Mesendoderm (in vitro differentiated cells): ENCODE results near the gene CNMD.

Experiments used
- DNase-seq: peaks from one replicate; pipeline ENCODE4 v3.0.0; 2013
- H2AK5ac ChIP-seq: 2 replicates; pipeline ENCODE4 v1.6.1; 2013; ENCODE audit warnings: low read length, inconsistent platforms
- H2BK120ac ChIP-seq: 2 replicates; pipeline ENCODE4 v1.6.1; 2013; ENCODE audit warnings: low read depth, mild to moderate bottlenecking, low read length, moderate library complexity, mixed read lengths
- H2BK15ac ChIP-seq: replicated peaks from 2 replicates; pipeline ENCODE4 v1.6.1; 2013; ENCODE audit warnings: low read depth, mild to moderate bottlenecking, moderate library complexity
- H2BK5ac ChIP-seq: 2 replicates; pipeline ENCODE4 v1.6.1; 2013; ENCODE audit warnings: low read length, inconsistent platforms
- H3K18ac ChIP-seq: 2 replicates; pipeline ENCODE4 v1.6.1; 2013; ENCODE audit warnings: mild to moderate bottlenecking, low read length, mixed read lengths
- H3K23ac ChIP-seq: one replicate; pipeline ENCODE4 v1.6.1; 2013; ENCODE audit warnings: low read length
- H3K27ac ChIP-seq: 2 replicates; pipeline ENCODE4 v1.5.1; 2013; ENCODE audit warnings: low read depth, mild to moderate bottlenecking, inconsistent platforms, low read length, moderate library complexity
- H3K27me3 ChIP-seq: 2 replicates; pipeline ENCODE4 v1.6.1; 2013; ENCODE audit warnings: low read length, control low read depth, mild to moderate bottlenecking, inconsistent platforms; ENCODE audit not compliant: insufficient read depth, poor library complexity
- H3K36me3 ChIP-seq: 2 replicates; pipeline ENCODE4 v1.6.1; 2013; ENCODE audit warnings: low read length, inconsistent platforms; ENCODE audit not compliant: control insufficient read depth, insufficient read depth
- H3K4ac ChIP-seq: one replicate; pipeline ENCODE4 v1.6.1; 2013; ENCODE audit warnings: low read depth, mild to moderate bottlenecking, low read length, moderate library complexity
- H3K4me1 ChIP-seq: 2 replicates; pipeline ENCODE4 v1.6.1; 2013; ENCODE audit warnings: low read depth, low read length, inconsistent platforms; ENCODE audit not compliant: control insufficient read depth
- H3K4me2 ChIP-seq: 2 replicates; pipeline ENCODE4 v1.6.1; 2013; ENCODE audit warnings: low read length
- H3K4me3 ChIP-seq: 2 replicates; pipeline ENCODE4 v1.5.1; 2013; ENCODE audit warnings: mild to moderate bottlenecking, low read length
- H3K56ac ChIP-seq: one replicate; pipeline ENCODE4 v1.6.1; 2013; ENCODE audit warnings: low read length
- H3K79me1 ChIP-seq: 2 replicates; pipeline ENCODE4 v1.6.1; 2013; ENCODE audit warnings: low read length, inconsistent platforms
- H3K79me2 ChIP-seq: 2 replicates; pipeline ENCODE4 v1.6.1; 2013; ENCODE audit warnings: mild to moderate bottlenecking, low read length; ENCODE audit not compliant: control insufficient read depth, insufficient read depth
- H3K9ac ChIP-seq: 2 replicates; pipeline ENCODE4 v1.6.1; 2013; ENCODE audit warnings: low read length, inconsistent platforms
- H4K5ac ChIP-seq: one replicate; pipeline ENCODE4 v1.6.1; 2013; ENCODE audit warnings: low read length
- H4K8ac ChIP-seq: one replicate; pipeline ENCODE4 v1.6.1; 2013; ENCODE audit warnings: low read depth, mild to moderate bottlenecking, control low read depth, low read length, moderate library complexity
- WGBS: extraction: QIAGEN DNeasy Blood & Tissue Kit; methylation state at CpG from one replicate; pipeline ENCODE4 v1.1.7; 2013; ENCODE audit warnings: low lambda C conversion rate, missing lambda C conversion rate; ENCODE audit not compliant: insufficient coverage; ENCODE audit errors: extremely low coverage; 5-methylcytosine and 5-hydroxymethylcytosine counted together

CNMD gene

DNA sequence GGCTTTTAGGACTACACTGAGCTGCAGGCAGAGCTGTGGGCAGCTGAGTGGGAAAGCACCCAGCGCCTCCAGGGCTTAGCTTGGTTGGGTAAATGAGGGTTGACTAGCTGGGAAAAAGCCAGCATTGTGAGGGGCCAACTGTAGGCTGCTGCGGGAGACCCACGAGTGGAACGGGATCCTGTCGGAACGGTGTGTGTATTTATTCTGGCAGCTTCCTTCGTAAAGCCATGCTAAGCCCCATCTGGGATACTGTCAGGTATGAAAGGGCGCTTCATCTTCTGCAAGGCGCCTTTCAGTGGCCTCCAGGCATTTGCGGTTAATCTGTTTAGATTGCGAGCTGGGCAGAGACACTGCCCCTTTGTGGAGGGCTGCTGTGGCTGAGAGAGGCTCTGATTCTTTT, 39.5 kb upstream of the CNMD start:
- H2BK15ac ChIP-seq, result no peak overlapping the region
- H3K4me2 ChIP-seq, result no peak overlapping the region
- no peak overlapping the region for H2BK5ac ChIP-seq
- H3K4me1 ChIP-seq, result no peaks in the 10 kb centered on the region
- H3K18ac ChIP-seq, result no peak overlapping the region
- no peak overlapping the region for H3K23ac ChIP-seq
- no peaks in the 10 kb centered on the region for H3K79me2 ChIP-seq
- H4K8ac ChIP-seq, result no peak overlapping the region
- no peak overlapping the region for H3K4me3 ChIP-seq
- H2BK120ac ChIP-seq, result no peak overlapping the region
- DNase-seq, result peak; percentile 25
- no CpG with 5 or more reads among the region's 11 CpGs for WGBS
- no peak overlapping the region for H2AK5ac ChIP-seq
- H3K27me3 ChIP-seq, result no peaks in the 10 kb centered on the region
- H3K56ac ChIP-seq, result no peak overlapping the region
- no peak overlapping the region for H3K9ac ChIP-seq
- no peaks in the 10 kb centered on the region for H3K36me3 ChIP-seq
- H3K27ac ChIP-seq, result no peak overlapping the region
- H4K5ac ChIP-seq, result no peak overlapping the region
- H3K4ac ChIP-seq, result no peak overlapping the region
- no peaks in the 10 kb centered on the region for H3K79me1 ChIP-seq

DNA sequence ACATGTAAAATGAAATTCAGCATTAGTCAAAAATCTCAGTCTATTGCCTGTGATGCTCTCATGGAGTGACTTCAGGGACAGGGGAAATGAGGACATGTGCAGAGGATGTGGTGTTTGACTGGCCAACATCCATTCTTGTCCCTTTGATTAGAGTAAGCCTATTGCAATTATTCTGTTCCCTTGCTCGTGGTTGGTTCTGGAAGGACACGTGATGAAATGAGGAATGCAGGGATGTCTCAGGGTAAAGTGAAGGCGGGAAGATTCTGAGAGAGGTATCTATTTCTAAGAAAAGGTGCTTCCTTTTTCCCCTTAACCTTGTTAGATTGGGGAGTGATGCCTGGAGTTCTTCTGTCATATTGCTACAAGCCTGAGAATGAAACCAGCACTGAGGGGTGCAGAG, 37.1 kb upstream of the CNMD start:
- no peak overlapping the region for H3K9ac ChIP-seq
- no peak overlapping the region for H3K4me2 ChIP-seq
- H4K5ac ChIP-seq, result no peak overlapping the region
- H3K18ac ChIP-seq, result no peak overlapping the region
- no peak overlapping the region for H2BK120ac ChIP-seq
- H3K36me3 ChIP-seq, result no peaks in the 10 kb centered on the region
- no peaks in the 10 kb centered on the region for H3K79me2 ChIP-seq
- DNase-seq, result peak; percentile 10
- H2BK15ac ChIP-seq, result no peak overlapping the region
- no peak overlapping the region for H3K56ac ChIP-seq
- H3K4me3 ChIP-seq, result no peak overlapping the region
- no peak overlapping the region for H2BK5ac ChIP-seq
- H3K23ac ChIP-seq, result no peak overlapping the region
- H3K4me1 ChIP-seq, result no peaks in the 10 kb centered on the region
- no peak overlapping the region for H2AK5ac ChIP-seq
- no peak overlapping the region for H3K27ac ChIP-seq
- H3K4ac ChIP-seq, result no peak overlapping the region
- no CpG with 5 or more reads among the region's 3 CpGs for WGBS
- H4K8ac ChIP-seq, result no peak overlapping the region
- H3K79me1 ChIP-seq, result no peaks in the 10 kb centered on the region
- no peaks in the 10 kb centered on the region for H3K27me3 ChIP-seq

DNA sequence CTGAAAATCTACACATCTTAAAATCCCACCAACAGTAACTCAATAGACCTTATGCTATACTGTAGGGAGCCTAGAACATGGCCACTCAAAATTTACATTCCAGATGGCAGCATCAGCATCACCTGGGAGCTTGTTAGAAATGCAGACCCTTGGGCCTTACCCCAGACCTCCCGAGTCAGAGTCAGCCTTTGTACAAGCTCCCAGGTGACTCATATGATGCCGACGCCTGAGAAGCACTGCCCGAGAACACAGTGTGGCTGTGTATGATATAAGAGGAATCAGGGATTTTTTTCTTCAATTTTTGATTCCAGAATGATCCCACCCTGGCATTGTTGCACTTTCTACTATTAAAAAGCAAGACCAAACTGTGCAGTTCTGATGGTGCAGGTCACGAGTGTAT, 35.9 kb upstream of the CNMD start:
- H3K79me2 ChIP-seq, result no peaks in the 10 kb centered on the region
- no peak overlapping the region for H3K4ac ChIP-seq
- no peaks in the 10 kb centered on the region for H3K27me3 ChIP-seq
- H3K27ac ChIP-seq, result no peak overlapping the region
- no peaks in the 10 kb centered on the region for H3K36me3 ChIP-seq
- WGBS, result no CpG with 5 or more reads among the region's 5 CpGs
- H3K4me1 ChIP-seq, result no peaks in the 10 kb centered on the region
- H3K4me2 ChIP-seq, result no peak overlapping the region
- no peak overlapping the region for H3K4me3 ChIP-seq
- no peak overlapping the region for H3K9ac ChIP-seq
- no peak overlapping the region for H3K56ac ChIP-seq
- no peak overlapping the region for H4K8ac ChIP-seq
- no peak overlapping the region for H2AK5ac ChIP-seq
- H3K23ac ChIP-seq, result no peak overlapping the region
- no peak overlapping the region for H4K5ac ChIP-seq
- no peaks in the 10 kb centered on the region for H3K79me1 ChIP-seq
- DNase-seq, result no peak
- H2BK15ac ChIP-seq, result no peak overlapping the region
- no peak overlapping the region for H3K18ac ChIP-seq
- no peak overlapping the region for H2BK120ac ChIP-seq
- H2BK5ac ChIP-seq, result no peak overlapping the region

DNA sequence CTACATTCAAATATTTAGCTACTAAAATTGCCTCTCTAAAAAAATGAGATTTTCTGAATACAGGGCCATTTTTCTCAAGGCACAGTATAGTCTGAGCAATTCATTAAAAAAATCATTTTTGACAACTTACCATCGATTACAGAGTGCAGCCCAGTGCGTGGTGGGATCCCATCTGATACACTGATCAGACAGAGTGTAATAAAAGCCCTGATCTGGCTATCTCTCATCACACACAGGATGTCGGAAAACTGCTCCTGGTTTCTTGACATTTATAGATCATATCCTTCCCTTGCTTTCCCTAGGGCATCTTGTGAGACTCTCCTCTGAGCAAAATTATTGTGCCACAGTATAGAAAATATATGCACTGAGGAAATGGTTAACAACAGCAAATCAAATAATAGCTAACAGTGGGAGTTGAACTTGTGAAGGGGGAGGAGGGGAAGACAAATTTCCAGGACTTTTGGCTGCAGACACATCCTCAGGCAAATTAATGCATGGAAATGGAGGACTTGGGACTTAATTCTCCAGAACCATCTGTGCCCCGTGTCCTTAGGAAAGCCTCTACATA, 28.4 kb upstream of the CNMD start:
- no peaks in the 10 kb centered on the region for H3K4me1 ChIP-seq
- no peak overlapping the region for H2BK5ac ChIP-seq
- H3K79me2 ChIP-seq, result no peaks in the 10 kb centered on the region
- no peaks in the 10 kb centered on the region for H3K36me3 ChIP-seq
- no peak overlapping the region for H3K27ac ChIP-seq
- H3K56ac ChIP-seq, result no peak overlapping the region
- WGBS, result no CpG with 5 or more reads among the region's 4 CpGs
- no peak overlapping the region for H3K23ac ChIP-seq
- no peak overlapping the region for H2BK120ac ChIP-seq
- H3K79me1 ChIP-seq, result no peaks in the 10 kb centered on the region
- H3K4me3 ChIP-seq, result no peak overlapping the region
- no peaks in the 10 kb centered on the region for H3K27me3 ChIP-seq
- no peak overlapping the region for H2AK5ac ChIP-seq
- no peak overlapping the region for H3K4ac ChIP-seq
- no peak overlapping the region for H3K9ac ChIP-seq
- H3K18ac ChIP-seq, result no peak overlapping the region
- no peak overlapping the region for H2BK15ac ChIP-seq
- H4K5ac ChIP-seq, result no peak overlapping the region
- H4K8ac ChIP-seq, result no peak overlapping the region
- DNase-seq, result no peak
- H3K4me2 ChIP-seq, result no peak overlapping the region

DNA sequence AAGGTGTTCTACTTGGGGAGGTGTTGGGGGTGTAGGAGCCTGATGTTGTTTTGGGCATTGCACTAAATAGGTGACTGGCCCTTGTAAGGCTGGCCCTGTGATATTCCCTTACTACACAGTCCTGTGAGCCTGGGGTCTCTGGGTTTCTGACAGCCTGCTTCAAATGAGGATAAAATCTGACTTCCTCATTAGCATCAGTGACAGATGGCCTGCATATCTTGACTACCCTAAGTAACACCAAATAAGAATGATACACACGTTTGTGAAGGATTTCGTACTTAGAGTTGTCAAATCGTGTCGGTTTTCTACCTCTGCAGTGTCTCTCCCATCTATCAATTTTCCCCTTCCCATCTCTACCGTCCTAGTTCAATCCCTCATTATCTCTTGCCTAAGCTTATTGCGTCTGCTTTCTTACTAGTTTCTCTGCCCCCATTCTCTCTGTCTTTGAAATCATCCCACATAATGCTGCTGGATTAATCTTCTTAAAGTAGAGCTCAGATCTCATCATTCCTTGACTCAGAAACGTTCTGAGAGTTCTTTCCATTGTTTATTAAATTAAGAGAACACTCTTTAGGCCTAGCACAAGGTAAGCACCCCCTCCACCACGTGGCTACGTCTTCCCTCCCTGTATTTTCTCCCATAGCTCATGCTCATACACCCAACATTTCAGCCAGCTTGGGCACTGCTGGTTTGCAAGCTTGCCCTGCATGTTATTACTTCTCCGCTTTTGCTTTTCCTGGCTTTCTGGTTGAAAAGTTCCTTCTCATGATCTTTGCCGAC, 26.2 kb upstream of the CNMD start:
- Histone ChIP-seq H3K9ac (no peak overlapping the region), H4K5ac (no peak overlapping the region), H3K4me1 (no peaks in the 10 kb centered on the region), H4K8ac (no peak overlapping the region), H2AK5ac (no peak overlapping the region), H3K23ac (no peak overlapping the region), H3K79me2 (no peaks in the 10 kb centered on the region), H3K4me2 (no peak overlapping the region), H3K27ac (no peak overlapping the region), H3K4ac (no peak overlapping the region), H3K18ac (no peak overlapping the region), H3K79me1 (no peaks in the 10 kb centered on the region), H3K27me3 (no peaks in the 10 kb centered on the region), H3K36me3 (no peaks in the 10 kb centered on the region), H2BK120ac (no peak overlapping the region), H2BK15ac (no peak overlapping the region), H3K56ac (no peak overlapping the region), H2BK5ac (no peak overlapping the region), H3K4me3 (no peak overlapping the region)
- DNase-seq, result no peak
- no CpG with 5 or more reads among the region's 11 CpGs for WGBS

DNA sequence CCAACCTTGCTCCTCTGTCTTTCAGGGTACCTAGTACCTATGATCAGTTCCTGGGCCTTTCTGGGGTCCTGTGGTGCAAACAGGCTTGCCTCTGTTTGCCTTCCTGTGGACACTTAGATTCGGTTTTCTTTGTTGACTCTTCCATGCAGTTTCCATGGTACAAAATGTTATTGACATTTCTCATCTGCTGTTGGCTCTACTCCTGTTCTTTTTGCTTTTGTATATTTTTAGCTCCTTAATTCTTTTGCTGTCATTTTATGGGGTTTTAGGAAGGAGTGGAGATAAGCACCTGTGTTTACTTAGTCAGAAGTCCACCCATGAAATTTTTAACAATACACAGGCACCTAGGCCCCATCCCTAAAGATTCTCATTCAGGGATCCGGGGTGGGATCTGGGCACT, 20.5 kb upstream of the CNMD start:
- H4K5ac ChIP-seq, result no peak overlapping the region
- H2AK5ac ChIP-seq, result no peak overlapping the region
- no peak overlapping the region for H3K56ac ChIP-seq
- no peak overlapping the region for H3K4ac ChIP-seq
- H3K9ac ChIP-seq, result no peak overlapping the region
- H3K27me3 ChIP-seq, result no peaks in the 10 kb centered on the region
- WGBS, result no CpG with 5 or more reads among the region's 2 CpGs
- H3K4me3 ChIP-seq, result no peak overlapping the region
- H3K4me1 ChIP-seq, result no peaks in the 10 kb centered on the region
- H3K79me2 ChIP-seq, result no peaks in the 10 kb centered on the region
- no peak overlapping the region for H3K23ac ChIP-seq
- H2BK120ac ChIP-seq, result no peak overlapping the region
- no peak overlapping the region for H3K4me2 ChIP-seq
- H3K79me1 ChIP-seq, result no peaks in the 10 kb centered on the region
- no peaks in the 10 kb centered on the region for H3K36me3 ChIP-seq
- no peak overlapping the region for H3K27ac ChIP-seq
- H3K18ac ChIP-seq, result no peak overlapping the region
- DNase-seq, result no peak
- no peak overlapping the region for H4K8ac ChIP-seq
- no peak overlapping the region for H2BK5ac ChIP-seq
- H2BK15ac ChIP-seq, result no peak overlapping the region
